Keratinocyte (primary cell): ENCODE data around the gene RHOBTB3. TPM values are rescaled to one million over a fixed set of nuclear protein-coding genes. Genes with fewer than 3 reads are reported as not detected.
"Not testable (repeated sequence)": the region's sequence is repeated elsewhere in the genome, so short reads cannot be mapped to it uniquely, and the experiment has no call there.

Source experiments
- DNase-seq: peaks from one replicate; pipeline ENCODE4 v3.0.0-alpha.2; 2011; ENCODE audit warnings: low read depth, missing footprints, low spot score
- FAIRE-seq: peaks from 2 replicates; lab custom pipeline; 2011; peaks lifted over from hg19 to GRCh38; lab: Jason Lieb, UNC
- H2AFZ ChIP-seq: 2 replicates; pipeline ENCODE4 v1.6.0; 2012; ENCODE audit warnings: low read length, control low read depth, inconsistent platforms; ENCODE audit not compliant: control insufficient read depth
- H3K27ac ChIP-seq: 2 replicates; pipeline ENCODE4 v1.5.1; 2011; ENCODE audit warnings: low read length; ENCODE audit not compliant: control insufficient read depth, insufficient read depth
- H3K27me3 ChIP-seq: 3 replicates; pipeline ENCODE4 v1.6.0; 2011; ENCODE audit warnings: low read length; ENCODE audit not compliant: control insufficient read depth, insufficient read depth; ENCODE audit errors: extremely low read depth
- H3K36me3 ChIP-seq, 2 experiments: 2 replicates in 1 of 2; 3 replicates in 1 of 2; pipeline ENCODE4 v1.5.1; 2011; ENCODE audit warnings: low read length in 2 of 2, mild to moderate bottlenecking in 1 of 2; ENCODE audit not compliant: control insufficient read depth in 2 of 2, insufficient read depth in 2 of 2; ENCODE audit errors: extremely low read depth in 1 of 2
- H3K4me1 ChIP-seq: 3 replicates; pipeline ENCODE4 v1.5.1; 2011; ENCODE audit warnings: low read length; ENCODE audit not compliant: control insufficient read depth, insufficient read depth; ENCODE audit errors: extremely low read depth
- H3K4me2 ChIP-seq: 3 replicates; pipeline ENCODE4 v1.6.0; 2011; ENCODE audit warnings: low read depth, low read length; ENCODE audit not compliant: control insufficient read depth, insufficient read depth; ENCODE audit errors: extremely low read depth
- H3K4me3 ChIP-seq, 3 experiments: fragments of 200-600 bp in 1 of 3; sonication (generic) in 1 of 3; 2 replicates in 2 of 3; 3 replicates in 1 of 3; pipeline ENCODE4 v1.5.1; 2011 to 2016; ENCODE audit warnings: low read length in 3 of 3, mild to moderate bottlenecking in 3 of 3, control low read depth in 2 of 3, inconsistent platforms in 1 of 3, low read depth in 1 of 3, mixed read lengths in 1 of 3, mixed run types in 1 of 3, moderate library complexity in 1 of 3; ENCODE audit not compliant: control insufficient read depth in 2 of 3, insufficient read depth in 2 of 3; ENCODE audit errors: extremely low read depth in 1 of 3
- H3K79me2 ChIP-seq: 2 replicates; pipeline ENCODE4 v1.6.0; 2012; ENCODE audit warnings: low read length; ENCODE audit not compliant: control insufficient read depth, insufficient read depth
- H3K9ac ChIP-seq: 3 replicates; pipeline ENCODE4 v1.6.0; 2011; ENCODE audit warnings: low read length; ENCODE audit not compliant: control insufficient read depth, insufficient read depth; ENCODE audit errors: extremely low read depth
- H3K9me1 ChIP-seq: 3 replicates; pipeline ENCODE4 v1.6.0; 2011; ENCODE audit warnings: low read length; ENCODE audit not compliant: control insufficient read depth, insufficient read depth; ENCODE audit errors: extremely low read depth
- H3K9me3 ChIP-seq: 2 replicates; pipeline ENCODE4 v1.5.1; 2012; ENCODE audit warnings: low read depth, low read length; ENCODE audit not compliant: control insufficient read depth
- H4K20me1 ChIP-seq: 3 replicates; pipeline ENCODE4 v1.6.0; 2011; ENCODE audit warnings: low read length; ENCODE audit not compliant: control insufficient read depth, insufficient read depth; ENCODE audit errors: extremely low read depth
- CTCF ChIP-seq, 3 experiments: IDR thresholded peaks in 1 of 3; conservative IDR thresholded peaks in 1 of 3; optimal IDR thresholded peaks in 1 of 3; 2 replicates in 2 of 3; 3 replicates in 1 of 3; pipeline versions ENCODE3 to v1.5.1; 2011; ENCODE audit warnings: low read length in 3 of 3, mild to moderate bottlenecking in 3 of 3, moderate library complexity in 2 of 3, control low read depth in 1 of 3, inconsistent platforms in 1 of 3; ENCODE audit not compliant: insufficient read depth in 2 of 3; ENCODE audit errors: extremely low read depth in 1 of 3
- EZH2 ChIP-seq: IDR thresholded peaks from one replicate; pipeline ENCODE4 v1.6.1; 2012; ENCODE audit warnings: inconsistent platforms, mild to moderate bottlenecking, low read length, moderate library complexity
- dilution Hi-C: fragments of 300-500 bp; cut with MboI; formaldehyde crosslinking; loops from one replicate; pipeline ENCODE4 v1.7.0; 2020; ENCODE audit warnings: low sequenced_read_pairs; ENCODE audit not compliant: extremely low pct_ligation_motif_present
- polyA plus RNA-seq, 5 experiments: library from polyadenylated mRNA; depleted of rRNA in 3 of 5; stranded (reverse) in 3 of 5; stranded (forward) in 1 of 5; unstranded in 1 of 5; fragments of >200 nt; gene quantifications; 1 replicate in 1 of 5; 2 replicates in 3 of 5; 3 replicates in 1 of 5; pipeline versions ENCODE4 v1.2.1 to v1.2.3, GENCODE V29; 2011 to 2012; ENCODE audit warnings: missing spikeins in 2 of 5, low read depth in 1 of 5, low replicate concordance in 1 of 5

Gene RHOBTB3
- polyA plus RNA-seq, 1 donor (not counting 4 experiments of a cell fraction or from before 2014, with no cell fraction given): 4.7 TPM

GRCh38 chr5:95707055-95707454, 24.1 kb upstream of the RHOBTB3 start:
- TF ChIP-seq CTCF (optimal IDR thresholded peaks at IDR 0.05 in 1 of 3, IDR thresholded peaks at IDR 0.05 in 1 of 3, conservative IDR thresholded peaks at IDR 0.05 in 1 of 3; ENCODE audit: extremely low read depth in 1 of 3, insufficient read depth in 2 of 3, low read length in 3 of 3): no peak
- no peak for TF ChIP-seq EZH2
- Histone ChIP-seq H3K79me2 (no peaks in the 10 kb centered on the region), H3K4me3 (no peak overlapping the region), H3K9me3 (no peaks in the 10 kb centered on the region), H3K4me2 (no peak overlapping the region), H3K9me1 (no peaks in the 10 kb centered on the region), H3K27me3 (peaks cover 20% of the 10 kb centered on the region), H3K27ac (no peak overlapping the region), H2AFZ (no peak overlapping the region), H4K20me1 (no peaks in the 10 kb centered on the region), H3K9ac (no peak overlapping the region), H3K36me3 (no peaks in the 10 kb centered on the region), H3K4me1 (peaks cover 5% of the 10 kb centered on the region)
- DNase-seq (no peak), FAIRE-seq (no peak)
- dilution Hi-C loops: no loop called here

- Histone ChIP-seq H3K27me3 (peaks cover 20% of the 10 kb centered on the region), H3K4me1 (peaks cover 11% of the 10 kb centered on the region)
- H3K36me3 ChIP-seq, H3K4me2 ChIP-seq, H3K4me3 ChIP-seq, H3K9ac ChIP-seq, H3K9me1 ChIP-seq, DNase-seq, H3K9me3 ChIP-seq, H4K20me1 ChIP-seq, FAIRE-seq, H3K79me2 ChIP-seq, H3K27ac ChIP-seq, dilution Hi-C loops, H2AFZ ChIP-seq: not testable (repeated sequence)
Observed at GRCh38 chr5:95707534-95708188, 23.5 kb upstream of the RHOBTB3 start.

GRCh38 chr5:95708876-95709275, 22.3 kb upstream of the RHOBTB3 start:
- no peak for TF ChIP-seq EZH2
- Histone ChIP-seq H2AFZ (no peak overlapping the region), H3K9me3 (no peaks in the 10 kb centered on the region), H3K27ac (no peak overlapping the region), H3K4me1 (peaks cover 15% of the 10 kb centered on the region), H3K9ac (no peak overlapping the region), H3K79me2 (no peaks in the 10 kb centered on the region), H3K4me2 (no peak overlapping the region), H4K20me1 (no peaks in the 10 kb centered on the region), H3K36me3 (no peaks in the 10 kb centered on the region), H3K4me3 (no peak overlapping the region), H3K9me1 (no peaks in the 10 kb centered on the region), H3K27me3 (peaks cover 20% of the 10 kb centered on the region)
- no peak for DNase-seq
- dilution Hi-C loops: no loop called here
- FAIRE-seq: no peak
